ENCODE results near the gene TOE1.

GRCh38 chr1:45303520-45304310 is 36.3 kb upstream of the TOE1 start:
- TF ChIP-seq, protein P1, sequence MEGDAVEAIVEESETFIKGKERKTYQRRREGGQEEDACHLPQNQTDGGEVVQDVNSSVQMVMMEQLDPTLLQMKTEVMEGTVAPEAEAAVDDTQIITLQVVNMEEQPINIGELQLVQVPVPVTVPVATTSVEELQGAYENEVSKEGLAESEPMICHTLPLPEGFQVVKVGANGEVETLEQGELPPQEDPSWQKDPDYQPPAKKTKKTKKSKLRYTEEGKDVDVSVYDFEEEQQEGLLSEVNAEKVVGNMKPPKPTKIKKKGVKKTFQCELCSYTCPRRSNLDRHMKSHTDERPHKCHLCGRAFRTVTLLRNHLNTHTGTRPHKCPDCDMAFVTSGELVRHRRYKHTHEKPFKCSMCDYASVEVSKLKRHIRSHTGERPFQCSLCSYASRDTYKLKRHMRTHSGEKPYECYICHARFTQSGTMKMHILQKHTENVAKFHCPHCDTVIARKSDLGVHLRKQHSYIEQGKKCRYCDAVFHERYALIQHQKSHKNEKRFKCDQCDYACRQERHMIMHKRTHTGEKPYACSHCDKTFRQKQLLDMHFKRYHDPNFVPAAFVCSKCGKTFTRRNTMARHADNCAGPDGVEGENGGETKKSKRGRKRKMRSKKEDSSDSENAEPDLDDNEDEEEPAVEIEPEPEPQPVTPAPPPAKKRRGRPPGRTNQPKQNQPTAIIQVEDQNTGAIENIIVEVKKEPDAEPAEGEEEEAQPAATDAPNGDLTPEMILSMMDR (IDR thresholded peaks at IDR 0.05; ENCODE audit: low read length) = peak; percentile 83
- no peak for TF ChIP-seq EZH2 (IDR thresholded peaks at IDR 0.05; ENCODE audit: borderline replicate concordance, low read length)

All from OCI-LY1 (cell line).